ENCODE measurements around the gene EVX2. TPM values are rescaled to one million over a fixed set of nuclear protein-coding genes. Genes with fewer than 3 reads are reported as not detected.

Gene EVX2
- total and polyA plus RNA-seq, 2 of the 13 experiments (the other 11 are each of a cell fraction or from before 2014, with no cell fraction given), result not detected

DNA sequence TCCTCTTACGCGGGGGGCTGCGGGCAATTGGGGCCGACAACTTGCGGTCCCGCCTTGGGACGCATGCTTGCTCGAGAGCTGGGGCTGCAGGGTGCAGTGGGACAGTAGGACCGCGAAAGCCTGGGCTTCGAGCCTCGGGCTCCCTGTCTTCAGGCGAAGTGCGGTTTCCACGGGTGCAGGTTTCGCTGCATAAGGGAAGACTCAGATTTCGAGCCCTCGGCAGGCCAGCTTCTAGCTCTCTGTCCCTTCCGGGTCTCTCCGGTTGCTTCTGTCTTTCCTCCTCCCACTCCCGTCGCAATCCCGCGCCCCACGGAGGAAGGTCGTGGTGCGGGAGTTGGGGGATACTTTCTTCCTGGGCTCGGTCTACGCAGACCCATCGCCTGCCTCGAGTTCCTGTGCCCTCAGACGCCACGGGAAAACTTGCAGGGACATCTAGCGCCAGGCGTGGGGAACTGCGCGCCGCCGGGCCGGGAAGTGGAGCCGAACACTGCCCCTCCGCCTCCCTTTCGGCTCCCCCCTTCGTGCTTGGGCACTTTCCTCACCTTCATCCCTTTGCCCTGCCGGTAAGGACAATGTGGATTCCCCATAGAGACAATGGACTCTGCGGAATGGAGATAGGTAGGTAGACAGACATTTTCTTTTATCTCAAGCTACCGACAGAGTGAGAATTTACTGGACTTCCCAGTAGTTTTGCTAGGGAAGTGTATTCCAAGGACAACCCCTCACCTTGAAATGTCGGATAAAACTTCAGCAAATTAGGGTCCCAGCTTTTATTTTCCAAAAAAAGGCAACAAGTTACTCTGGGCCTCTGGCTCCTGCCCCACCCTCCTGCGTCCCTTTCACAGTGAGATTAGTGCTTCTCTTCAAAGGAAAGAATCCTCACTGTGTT, 4.5 kb upstream of the EVX2 start (continued):
- TF ChIP-seq GMEB2 (CRISPR knock-in tag; IDR thresholded peaks at IDR 0.05; ENCODE audit: low read depth) (no peak), ZNF292 (CRISPR knock-in tag; IDR thresholded peaks at IDR 0.05; ENCODE audit: borderline replicate concordance, low read depth) (0 out of 2 replicates have a peak, but pooled peaks have one; percentile 49), CHD2 (IDR thresholded peaks at IDR 0.05; ENCODE audit: low read depth, low read length) (no peak), ZBTB14 (CRISPR knock-in tag; IDR thresholded peaks at IDR 0.05) (no peak), REXO4 (CRISPR knock-in tag; IDR thresholded peaks at IDR 0.05; ENCODE audit: borderline replicate concordance) (0 out of 2 replicates have a peak, but pooled peaks have one; percentile 23), ZFP36 (IDR thresholded peaks at IDR 0.05; ENCODE audit: borderline replicate concordance, low read depth, low read length, partially characterized antibody) (peak; percentile 32), ZNF709 (CRISPR knock-in tag; IDR thresholded peaks at IDR 0.05) (peak; percentile 89; the same call in 1 of the 2 replicates), EP300 (IDR thresholded peaks at IDR 0.05; ENCODE audit: low read depth in 2 of 2, low read length in 2 of 2) (no peak), EP300 (CRISPR knock-in tag; IDR thresholded peaks at IDR 0.05; ENCODE audit: borderline replicate concordance) (no peak), GATAD1 (CRISPR knock-in tag; IDR thresholded peaks at IDR 0.05) (0 out of 2 replicates have a peak, but pooled peaks have one; percentile 45), ZNF414 (CRISPR knock-in tag; IDR thresholded peaks at IDR 0.05) (no peak), SMC3 (IDR thresholded peaks at IDR 0.05; ENCODE audit: low read length) (peak; percentile 21; the same call in 1 of the 2 replicates), ZNF264 (CRISPR knock-in tag; IDR thresholded peaks at IDR 0.05) (no peak), DMTF1 (CRISPR knock-in tag; IDR thresholded peaks at IDR 0.05) (no peak)
- TF ChIP-seq, protein P1, sequence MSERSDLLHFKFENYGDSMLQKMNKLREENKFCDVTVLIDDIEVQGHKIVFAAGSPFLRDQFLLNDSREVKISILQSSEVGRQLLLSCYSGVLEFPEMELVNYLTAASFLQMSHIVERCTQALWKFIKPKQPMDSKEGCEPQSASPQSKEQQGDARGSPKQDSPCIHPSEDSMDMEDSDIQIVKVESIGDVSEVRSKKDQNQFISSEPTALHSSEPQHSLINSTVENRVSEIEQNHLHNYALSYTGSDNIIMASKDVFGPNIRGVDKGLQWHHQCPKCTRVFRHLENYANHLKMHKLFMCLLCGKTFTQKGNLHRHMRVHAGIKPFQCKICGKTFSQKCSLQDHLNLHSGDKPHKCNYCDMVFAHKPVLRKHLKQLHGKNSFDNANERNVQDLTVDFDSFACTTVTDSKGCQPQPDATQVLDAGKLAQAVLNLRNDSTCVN (CRISPR knock-in tag; IDR thresholded peaks at IDR 0.05; ENCODE audit: borderline replicate concordance), result 0 out of 2 replicates have a peak, but pooled peaks have one; percentile 19
- TF ChIP-seq, protein P2, sequence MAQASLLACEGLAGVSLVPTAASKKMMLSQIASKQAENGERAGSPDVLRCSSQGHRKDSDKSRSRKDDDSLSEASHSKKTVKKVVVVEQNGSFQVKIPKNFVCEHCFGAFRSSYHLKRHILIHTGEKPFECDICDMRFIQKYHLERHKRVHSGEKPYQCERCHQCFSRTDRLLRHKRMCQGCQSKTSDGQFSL (CRISPR knock-in tag; IDR thresholded peaks at IDR 0.05), result peak; percentile 61; the same call in 1 of the 2 replicates
- TF ChIP-seq, protein P3, sequence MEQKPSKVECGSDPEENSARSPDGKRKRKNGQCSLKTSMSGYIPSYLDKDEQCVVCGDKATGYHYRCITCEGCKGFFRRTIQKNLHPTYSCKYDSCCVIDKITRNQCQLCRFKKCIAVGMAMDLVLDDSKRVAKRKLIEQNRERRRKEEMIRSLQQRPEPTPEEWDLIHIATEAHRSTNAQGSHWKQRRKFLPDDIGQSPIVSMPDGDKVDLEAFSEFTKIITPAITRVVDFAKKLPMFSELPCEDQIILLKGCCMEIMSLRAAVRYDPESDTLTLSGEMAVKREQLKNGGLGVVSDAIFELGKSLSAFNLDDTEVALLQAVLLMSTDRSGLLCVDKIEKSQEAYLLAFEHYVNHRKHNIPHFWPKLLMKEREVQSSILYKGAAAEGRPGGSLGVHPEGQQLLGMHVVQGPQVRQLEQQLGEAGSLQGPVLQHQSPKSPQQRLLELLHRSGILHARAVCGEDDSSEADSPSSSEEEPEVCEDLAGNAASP (CRISPR knock-in tag; IDR thresholded peaks at IDR 0.05; ENCODE audit: borderline replicate concordance), result 0 out of 2 replicates have a peak, but pooled peaks have one; percentile 8

Data from HepG2 (cell line).